GM12891 (cell line): ENCODE results near the gene LCN1.

Source experiments
- PAX5 ChIP-seq: IDR thresholded peaks from 2 replicates; pipeline ENCODE4 v1.6.1; 2011; ENCODE audit warnings: low read length, moderate library complexity, mild to moderate bottlenecking; ENCODE audit not compliant: insufficient read depth, severe bottlenecking
- POLR2A ChIP-seq: IDR thresholded peaks from 2 replicates; pipeline ENCODE4 v1.6.1; 2011; ENCODE audit warnings: low read depth, low read length, control low read depth
- POLR2AphosphoS5 ChIP-seq: IDR thresholded peaks from 2 replicates; pipeline ENCODE4 v1.6.1; 2011; ENCODE audit warnings: low read depth, low read length, control low read depth
- POU2F2 ChIP-seq: IDR thresholded peaks from 2 replicates; pipeline ENCODE4 v1.6.1; 2011; ENCODE audit warnings: low read depth, mild to moderate bottlenecking, control low read depth, low read length, moderate library complexity
- SPI1 ChIP-seq: IDR thresholded peaks from 2 replicates; pipeline ENCODE4 v1.6.1; 2011; ENCODE audit warnings: low read depth, low read length, control low read depth
- TAF1 ChIP-seq: IDR thresholded peaks from 2 replicates; pipeline ENCODE4 v1.6.1; 2011; ENCODE audit warnings: low read depth, low read length, control low read depth

DNA sequence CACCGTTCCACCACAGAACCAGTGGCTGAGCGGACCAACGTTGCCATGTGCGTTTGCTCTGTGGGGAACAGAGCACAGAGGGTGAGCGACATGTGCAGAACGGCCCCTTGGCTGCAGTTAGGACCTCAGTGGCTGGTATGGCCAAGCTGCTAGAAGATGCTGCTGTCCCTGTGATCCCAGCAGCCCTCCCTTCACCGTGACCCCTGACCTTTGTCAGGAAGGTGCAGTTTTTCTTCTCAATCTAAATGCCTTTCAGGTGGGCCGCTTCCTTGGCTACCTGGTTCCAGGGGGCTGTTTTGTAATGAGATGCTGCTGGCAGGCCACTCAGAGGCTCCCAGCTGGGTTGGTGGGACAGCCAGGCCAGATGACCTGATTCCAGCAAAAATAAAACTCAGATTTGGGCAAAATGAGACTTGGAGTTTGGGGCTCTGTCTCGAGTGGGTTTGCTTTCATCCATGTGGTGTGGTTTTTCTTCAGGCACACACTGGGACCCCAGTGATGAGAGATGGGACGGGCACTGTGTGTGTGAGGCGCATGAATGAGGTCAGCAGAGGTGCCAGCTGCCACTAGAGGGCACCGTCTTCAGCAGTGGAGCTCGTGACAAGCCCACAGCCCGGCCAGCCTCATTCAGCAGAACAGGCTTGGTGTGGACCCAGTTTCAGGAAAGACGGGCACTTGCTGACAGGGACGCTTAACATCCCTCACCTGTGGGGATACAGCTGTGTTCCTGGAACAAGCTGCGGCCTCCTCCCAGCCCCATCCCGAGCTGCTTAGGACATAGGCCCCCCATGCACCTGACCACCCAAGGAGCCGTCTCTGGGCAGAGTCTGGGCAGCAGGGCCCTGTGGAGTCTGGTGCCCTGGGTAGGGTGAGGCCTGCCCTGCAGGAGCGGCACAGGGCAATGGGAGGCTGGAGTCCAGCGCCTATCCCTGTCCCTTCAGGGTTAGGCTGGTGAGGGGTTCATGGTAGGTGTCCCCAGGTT, 16.7 kb upstream of the LCN1 start:
- TF ChIP-seq POLR2A: peak; percentile 30; the same call in 1 of the 2 replicates
- TF ChIP-seq TAF1: no peak
- no peak for TF ChIP-seq POLR2AphosphoS5
- no peak for TF ChIP-seq PAX5
- TF ChIP-seq POU2F2: no peak
- no peak for TF ChIP-seq SPI1
